Caco-2 (cell line): ENCODE measurements around the gene DROSHA. TPM values are rescaled to one million over a fixed set of nuclear protein-coding genes. Genes with fewer than 3 reads are reported as not detected.

Experiments used
- Bru-seq: library from RNA; stranded (reverse); fragments of 400-500 nt; gene quantifications from one replicate; lab custom pipeline; 2021; lab: Mats Ljungman, UMichigan
- BruChase-seq, 2 experiments: library from RNA; stranded (reverse); fragments of 400-500 nt; gene quantifications; one replicate each; lab custom pipeline; 2021; lab: Mats Ljungman, UMichigan
- BruUV-seq: library from RNA; stranded (reverse); fragments of 400-500 nt; replicated peaks from 2 replicates; lab custom pipeline; 2021; lab: Mats Ljungman, UMichigan
- CTCF ChIA-PET: fragments of 300-600 bp; sonication (Branson Sonifier 250); formaldehyde crosslinking; loops from one replicate; lab custom pipeline; 2022; ENCODE audit warnings: antibody characterized with exemption; lab: Charles Lee
- POLR2A ChIA-PET: fragments of 300-600 bp; sonication (Branson Sonifier 250); formaldehyde crosslinking; loops from one replicate; lab custom pipeline; 2022; ENCODE audit warnings: antibody characterized with exemption; lab: Charles Lee
- DNase-seq, 2 experiments: peaks; one replicate each; pipeline versions ENCODE4 v3.0.0 to v3.0.0-alpha.2; 2020 to 2022
- H3K27me3 ChIP-seq: replicated peaks from 2 replicates; pipeline ENCODE4 v1.6.0; 2011; ENCODE audit warnings: low read length; ENCODE audit not compliant: control insufficient read depth, insufficient read depth
- H3K36me3 ChIP-seq: 2 replicates; pipeline ENCODE4 v1.5.1; 2011; ENCODE audit warnings: low read length; ENCODE audit not compliant: control insufficient read depth, insufficient read depth
- H3K4me1 ChIP-seq: fragments of 250-450 bp; sonication (Bioruptor Pico); 2 replicates; pipeline ENCODE4 v1.5.1; 2020; ENCODE audit warnings: mild to moderate bottlenecking
- H3K4me3 ChIP-seq: 2 replicates; pipeline ENCODE4 v1.5.1; 2011; ENCODE audit warnings: low read depth, mild to moderate bottlenecking, control low read depth, low read length
- H3K9me3 ChIP-seq: fragments of 250-450 bp; sonication (Bioruptor Pico); 2 replicates; pipeline ENCODE4 v1.5.1; 2020; ENCODE audit warnings: mild to moderate bottlenecking, moderate library complexity
- H3K27ac Mint-ChIP-seq: one replicate; pipeline ENCODE4 v1.8.0; 2022; ENCODE audit warnings: mixed read lengths; ENCODE audit not compliant: unreplicated experiment
- H3K27me3 Mint-ChIP-seq: one replicate; pipeline ENCODE4 v1.8.0; 2022; ENCODE audit warnings: mixed read lengths; ENCODE audit not compliant: insufficient read depth, unreplicated experiment
- H3K36me3 Mint-ChIP-seq: one replicate; pipeline ENCODE4 v1.8.0; 2022; ENCODE audit warnings: mild to moderate bottlenecking, mixed read lengths; ENCODE audit not compliant: insufficient read depth, unreplicated experiment
- H3K4me1 Mint-ChIP-seq: one replicate; pipeline ENCODE4 v1.8.0; 2022; ENCODE audit warnings: low read depth, mixed read lengths; ENCODE audit not compliant: unreplicated experiment
- H3K4me3 Mint-ChIP-seq: one replicate; pipeline ENCODE4 v1.8.0; 2022; ENCODE audit warnings: mild to moderate bottlenecking, moderate library complexity, mixed read lengths; ENCODE audit not compliant: unreplicated experiment
- H3K9me3 Mint-ChIP-seq: one replicate; pipeline ENCODE4 v1.8.0; 2022; ENCODE audit warnings: mixed read lengths; ENCODE audit not compliant: unreplicated experiment
- CTCF ChIP-seq, 2 experiments: fragments of 200-600 bp in 1 of 2; IDR thresholded peaks; 1 replicate in 1 of 2; 2 replicates in 1 of 2; pipeline versions ENCODE4 v1.5.1 to v1.8.0; 2011 to 2022; ENCODE audit warnings: antibody characterized with exemption in 1 of 2, control low read depth in 1 of 2, inconsistent platforms in 1 of 2, low read depth in 1 of 2, low read length in 1 of 2, mild to moderate bottlenecking in 1 of 2, moderate library complexity in 1 of 2; ENCODE audit not compliant: insufficient read depth in 1 of 2, severe bottlenecking in 1 of 2, unreplicated experiment in 1 of 2
- intact Hi-C: fragments of 100-400 bp; cut with micrococcal nuclease; formaldehyde crosslinking; loops from one replicate; pipeline ENCODE4 v1.10.0; 2022; ENCODE audit not compliant: unreplicated experiment
- long read RNA-seq: library from polyadenylated mRNA; stranded (forward); transcript quantifications from one replicate; pipeline ENCODE4 v2.0.0, GENCODE V29; 2022
- total RNA-seq: library from RNA; stranded (reverse); gene quantifications from 2 replicates; pipeline ENCODE4 v1.2.3, GENCODE V29; 2022

The DROSHA gene
- 88.4 and 88.9 TPM in 2 replicates for total RNA-seq
- Bru-seq, nascent RNA: percentile 83 among the genes with signal in this experiment
- percentile 78 among the genes with signal in this experiment for BruChase-seq, experiment 1, labeled RNA remaining after a 2-hour chase
- BruChase-seq, experiment 2, labeled RNA remaining after a 6-hour chase: percentile 78 among the genes with signal in this experiment
- long read RNA-seq, full-length matches to known transcripts: 2 of 36 reads
- long read RNA-seq, partial matches to known transcripts: 13 of 36 reads
- long read RNA-seq, other reads (novel, unspliced or antisense): 21 of 36 reads

GRCh38 chr5:31531888-31532547, at the start of gene DROSHA, which contains the start of gene C5orf22:
Gene DROSHA (minus strand): TSS chr5:31532093. CDS start chr5:31529059, 3,034 bp downstream.
Gene C5orf22 (plus strand): TSS chr5:31532301. CDS start chr5:31532393, 92 bp downstream.
- POLR2A ChIA-PET: interaction anchor here (0.6 to 1.0 kb wide), 2 partner anchors 107 to 332 kb away, joined by 3 to 8 read pairs; no protein-coding TSS in a partner anchor
- Mint-ChIP-seq H3K27me3 (no peaks in the 10 kb centered on the region), H3K27ac (peak within 1 kb of the TSS; percentile 98), H3K4me3 (peak within 1 kb of the TSS; percentile 94), H3K9me3 (no peaks in the 10 kb centered on the region), H3K4me1 (peaks cover 17% of the 10 kb centered on the region), H3K36me3 (peaks cover 68% of the 10 kb centered on the region)
- peak in 1 of 2 experiments; percentile 25 for TF ChIP-seq CTCF (IDR thresholded peaks at IDR 0.05; ENCODE audit: insufficient read depth in 1 of 2, low read depth in 1 of 2, low read length in 1 of 2, severe bottlenecking in 1 of 2, unreplicated experiment in 1 of 2)
- CTCF ChIA-PET: interaction anchor here (0.6 to 1.5 kb wide), 4 partner anchors 10 to 889 kb away, joined by 3 to 8 read pairs (median 4); no protein-coding TSS in a partner anchor
- no TSS peak for BruUV-seq
- intact Hi-C loops: loop anchor here (5.0 kb wide), 1 partner anchor 560 kb away; no protein-coding TSS in a partner anchor
- Histone ChIP-seq H3K4me3 (peak within 1 kb of the TSS; percentile 79), H3K36me3 (no peaks in the 10 kb centered on the region; the same call in none of the 2 replicates), H3K9me3 (no peaks in the 10 kb centered on the region), H3K4me1 (0 out of 2 replicates have a peak, but pooled peaks cover 16% of the 10 kb centered on the region), H3K27me3 (no peaks in the 10 kb centered on the region)
- peak; percentile 95 to 96 for DNase-seq

GRCh38 chr5:31579558-31579957, 47.7 kb upstream of the DROSHA start:
- Histone ChIP-seq H3K27me3 (no peaks in the 10 kb centered on the region; the same call in 1 of the 2 replicates), H3K4me1 (no peaks in the 10 kb centered on the region), H3K4me3 (no peak overlapping the region), H3K9me3 (no peaks in the 10 kb centered on the region), H3K36me3 (no peaks in the 10 kb centered on the region)
- Mint-ChIP-seq H3K9me3 (no peaks in the 10 kb centered on the region), H3K27me3 (peaks cover 28% of the 10 kb centered on the region), H3K4me1 (no peaks in the 10 kb centered on the region), H3K4me3 (no peak overlapping the region), H3K27ac (no peak overlapping the region), H3K36me3 (no peaks in the 10 kb centered on the region)
- intact Hi-C loops: no loop called here
- POLR2A ChIA-PET: no interaction called here
- TF ChIP-seq CTCF (IDR thresholded peaks at IDR 0.05; ENCODE audit: insufficient read depth in 1 of 2, low read depth in 1 of 2, low read length in 1 of 2, severe bottlenecking in 1 of 2, unreplicated experiment in 1 of 2): no peak
- CTCF ChIA-PET: interaction anchor here (1.0 kb wide), 1 partner anchor 230 kb away, joined by 3 read pairs; no protein-coding TSS in a partner anchor
- BruUV-seq: no TSS peak
- DNase-seq: no peak

GRCh38 chr5:31577438-31577837, 45.5 kb upstream of the DROSHA start:
- ChIA-PET POLR2A (no interaction called here), CTCF (no interaction called here)
- H3K27me3 ChIP-seq: no peaks in the 10 kb centered on the region; the same call in 1 of the 2 replicates
- Mint-ChIP-seq H3K4me1 (no peaks in the 10 kb centered on the region), H3K27ac (no peak overlapping the region), H3K36me3 (no peaks in the 10 kb centered on the region), H3K9me3 (no peaks in the 10 kb centered on the region), H3K4me3 (no peak overlapping the region), H3K27me3 (peaks cover 27% of the 10 kb centered on the region)
- intact Hi-C loops: no loop called here
- no peak for DNase-seq
- no TSS peak for BruUV-seq
- H3K4me3 ChIP-seq: no peak overlapping the region
- TF ChIP-seq CTCF (IDR thresholded peaks at IDR 0.05; ENCODE audit: insufficient read depth in 1 of 2, low read depth in 1 of 2, low read length in 1 of 2, severe bottlenecking in 1 of 2, unreplicated experiment in 1 of 2): no peak
- no peaks in the 10 kb centered on the region for H3K36me3 ChIP-seq
- H3K4me1 ChIP-seq: no peaks in the 10 kb centered on the region
- H3K9me3 ChIP-seq: no peaks in the 10 kb centered on the region
